Heart right ventricle (tissue), 16 donors: ENCODE measurements around the gene DOHH. TPM values are rescaled to one million over a fixed set of nuclear protein-coding genes. Genes with fewer than 3 reads are reported as not detected.
"Not testable (repeated sequence)": the region's sequence is repeated elsewhere in the genome, so short reads cannot be mapped to it uniquely, and the experiment has no call there.

Source experiments
- ATAC-seq, 8 donors: fragments of 200-7000 bp; cut with Tn5 transposase; one replicate each; pipeline ENCODE4 v1.9.1; 2020; ENCODE audit warnings: mild to moderate bottlenecking in 8 of 8, moderate library complexity in 8 of 8, moderate number of reproducible peaks in 1 of 8
- DNase-seq, 2 donors: peaks; one replicate each; pipeline ENCODE4 v3.0.0-alpha.2; 2020
- H3K27ac ChIP-seq, 10 donors: fragments of 200-600 bp; sonication (generic) in 2 of 10; one replicate each; pipeline versions ENCODE4 v1.5.0 to v1.8.0; 2020 to 2022; ENCODE audit warnings: mild to moderate bottlenecking in 3 of 10
- H3K27me3 ChIP-seq, 7 donors: fragments of 200-600 bp; one replicate each; pipeline ENCODE4 v1.8.0; 2021 to 2022; ENCODE audit warnings: mild to moderate bottlenecking in 2 of 7
- H3K36me3 ChIP-seq, 9 donors: fragments of 200-600 bp; sonication (generic) in 1 of 9; one replicate each; pipeline versions ENCODE4 v1.5.0 to v1.8.0; 2020 to 2022; ENCODE audit warnings: mild to moderate bottlenecking in 2 of 9
- H3K4me1 ChIP-seq, 9 donors: fragments of 200-600 bp; sonication (generic) in 1 of 9; one replicate each; pipeline versions ENCODE4 v1.5.0 to v1.8.0; 2020 to 2022; ENCODE audit warnings: mild to moderate bottlenecking in 4 of 9
- H3K4me3 ChIP-seq, 10 donors: fragments of 200-600 bp; sonication (generic) in 2 of 10; one replicate each; pipeline versions ENCODE4 v1.5.0 to v1.8.0; 2020 to 2022; ENCODE audit warnings: mild to moderate bottlenecking in 7 of 10, moderate library complexity in 2 of 10
- H3K9me3 ChIP-seq, 11 donors: fragments of 200-600 bp in 10 of 11; sonication (generic) in 2 of 11; one replicate each; pipeline versions ENCODE4 v1.5.0 to v1.8.0; 2013 to 2022; ENCODE audit warnings: mild to moderate bottlenecking in 2 of 11, control low read depth in 1 of 11, moderate library complexity in 1 of 11
- WGBS, 2 donors: extraction: QIAGEN DNeasy Blood & Tissue Kit; methylation state at CpG; one replicate each; pipeline ENCODE4 v1.1.7; 2013; ENCODE audit warnings: inconsistent platforms in 1 of 2; 5-methylcytosine and 5-hydroxymethylcytosine counted together
- intact Hi-C, 10 donors: fragments of 100-400 bp; cut with DNase I; formaldehyde crosslinking; loops; one replicate each; pipeline versions ENCODE4 v1.11.1 to v1.14.2; 2022
- polyA plus RNA-seq, 2 donors: library from polyadenylated mRNA; stranded (reverse); fragments of 200-250 nt; gene quantifications; one replicate each; pipeline ENCODE4 v1.2.3, GENCODE V29; 2013
- total RNA-seq, 10 donors: library from RNA; stranded (reverse); fragmentation: NEBNext Ultra II Directional in 3 of 10; extraction: Animal tissue kit (Norgen Biotek cat#: 25700) in 3 of 10; gene quantifications; one replicate each; pipeline versions ENCODE4 v1.2.1 to v1.2.4, GENCODE V29; 2021 to 2023
- TF ChIP-seq, protein P1 (sequence below), 9 donors: fragments of 200-600 bp; sonication (generic) in 2 of 9; IDR thresholded peaks; one replicate each; pipeline versions ENCODE4 v1.5.0 to v1.8.0; 2021 to 2022; ENCODE audit warnings: antibody characterized with exemption in 9 of 9, mild to moderate bottlenecking in 5 of 9, moderate library complexity in 1 of 9
- donor health status: Arrhythmogenic right ventricular cardiomyopathy.
- donor health status: ischemic (EF 13 %, LVEDD 7.1; RV severe dilation, severe dysfunction).
- donor health status: healthy with polysubstance abuse.
- donor health status: DM: no; HTN: yes; CAD: no.
- donor health status: DM: no; HTN: no; CAD: no.
- donor health status: ischemic (EF 25% LVEDD 6.9; RV normal size, moderate dysfunction).
- donor health status: ischemic (EF 25% LVEDD 5.7; RV mildly dilated, moderate dysfunction).
- donor health status: healthy.
- donor health status: DM: yes; HTN: yes; CAD: no.
- donor health status: Ischemic cardiomyopathy.
- donor health status: ischemic (EF 35%, LVEDD 5.7; RV mildly dilated, moderate dysfunction).
- donor health status: nonischemic (EF 11% LVEDD 7.7; RV severe dilation, severe dysfunction).
- donor health status: DM: yes; HTN: yes; CAD: no.
- donor health status: PGD.
- donor health status: ischemic (EF 29% LVEDD 5.4; RV normal size, mild dysfunction).
- donor health status: nonischemic (EF 23%, LVEDD 6.1; RV moderate dilation, normal function).

Gene DOHH
- total and polyA plus RNA-seq, 12 donors: 7.2 to 30.4 (median 10.3) TPM

DNA sequence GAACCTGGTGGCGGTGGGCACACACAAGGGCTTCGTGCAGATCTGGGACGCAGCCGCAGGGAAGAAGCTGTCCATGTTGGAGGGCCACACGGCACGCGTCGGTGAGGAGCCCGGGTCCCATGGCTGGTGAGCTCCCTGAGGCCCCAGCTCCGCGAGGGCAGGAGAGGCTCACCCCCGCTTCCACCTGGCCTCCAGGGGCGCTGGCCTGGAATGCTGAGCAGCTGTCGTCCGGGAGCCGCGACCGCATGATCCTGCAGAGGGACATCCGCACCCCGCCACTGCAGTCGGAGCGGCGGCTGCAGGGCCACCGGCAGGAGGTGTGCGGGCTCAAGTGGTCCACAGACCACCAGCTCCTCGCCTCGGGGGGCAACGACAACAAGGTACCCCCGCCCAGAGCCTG lies 31.2 kb upstream of the DOHH start:
- Histone ChIP-seq H3K27me3 (no peaks in the 10 kb centered on the region), H3K36me3 (peaks cover 0 to 80% (median 53%) of the 10 kb centered on the region in 9 donors), H3K4me3 (no peak overlapping the region), H3K27ac (no peak overlapping the region), H3K4me1 (peaks cover 0 to 8% (median 0%) of the 10 kb centered on the region in 9 donors), H3K9me3 (no peaks in the 10 kb centered on the region)
- ATAC-seq (no peak), DNase-seq (no peak)
- TF ChIP-seq, protein P1, sequence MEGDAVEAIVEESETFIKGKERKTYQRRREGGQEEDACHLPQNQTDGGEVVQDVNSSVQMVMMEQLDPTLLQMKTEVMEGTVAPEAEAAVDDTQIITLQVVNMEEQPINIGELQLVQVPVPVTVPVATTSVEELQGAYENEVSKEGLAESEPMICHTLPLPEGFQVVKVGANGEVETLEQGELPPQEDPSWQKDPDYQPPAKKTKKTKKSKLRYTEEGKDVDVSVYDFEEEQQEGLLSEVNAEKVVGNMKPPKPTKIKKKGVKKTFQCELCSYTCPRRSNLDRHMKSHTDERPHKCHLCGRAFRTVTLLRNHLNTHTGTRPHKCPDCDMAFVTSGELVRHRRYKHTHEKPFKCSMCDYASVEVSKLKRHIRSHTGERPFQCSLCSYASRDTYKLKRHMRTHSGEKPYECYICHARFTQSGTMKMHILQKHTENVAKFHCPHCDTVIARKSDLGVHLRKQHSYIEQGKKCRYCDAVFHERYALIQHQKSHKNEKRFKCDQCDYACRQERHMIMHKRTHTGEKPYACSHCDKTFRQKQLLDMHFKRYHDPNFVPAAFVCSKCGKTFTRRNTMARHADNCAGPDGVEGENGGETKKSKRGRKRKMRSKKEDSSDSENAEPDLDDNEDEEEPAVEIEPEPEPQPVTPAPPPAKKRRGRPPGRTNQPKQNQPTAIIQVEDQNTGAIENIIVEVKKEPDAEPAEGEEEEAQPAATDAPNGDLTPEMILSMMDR (IDR thresholded peaks at IDR 0.05): no peak
- WGBS, 2 donors: 91 to 92% methylated on average over 29 of the region's 29 CpGs
- intact Hi-C loops: no loop called here

DNA sequence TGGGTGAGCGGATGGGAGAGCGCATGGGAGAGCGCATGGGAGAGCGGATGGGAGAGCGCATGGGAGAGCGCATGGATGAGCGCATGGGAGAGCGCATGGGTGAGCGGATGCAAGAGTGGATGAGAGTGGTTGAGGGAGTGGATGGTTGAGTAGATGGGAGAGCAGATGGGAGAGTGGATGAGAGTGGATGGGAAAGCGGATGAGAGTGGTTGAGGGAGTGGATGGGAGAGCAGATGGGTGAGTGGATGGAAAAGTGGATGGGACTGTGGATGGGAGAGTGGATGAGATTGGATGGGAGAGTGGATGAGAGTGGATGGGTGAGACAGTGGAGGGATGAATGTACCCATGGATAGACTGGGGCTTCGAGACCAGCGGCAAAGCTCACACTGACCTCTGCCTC lies 29.9 kb upstream of the DOHH start:
- DNase-seq: no peak
- Histone ChIP-seq H3K36me3 (peaks cover 6 to 80% (median 55%) of the 10 kb centered on the region in 9 donors), H3K27ac (no peak overlapping the region), H3K27me3 (no peaks in the 10 kb centered on the region), H3K4me3 (no peak overlapping the region), H3K9me3 (no peaks in the 10 kb centered on the region), H3K4me1 (no peaks in the 10 kb centered on the region)
- TF ChIP-seq, protein P1 (IDR thresholded peaks at IDR 0.05): no peak
- 97 to 99% methylated on average over 12 of the region's 12 CpGs for WGBS, 2 donors
- no peak for ATAC-seq
- intact Hi-C loops: no loop called here

GRCh38 chr19:3529299-3529698 lies 28.8 kb upstream of the DOHH start:
- ATAC-seq, H3K9me3 ChIP-seq, H3K27me3 ChIP-seq, H3K4me3 ChIP-seq, H3K27ac ChIP-seq, intact Hi-C loops, DNase-seq, H3K4me1 ChIP-seq: not testable (repeated sequence)
- peaks cover 6 to 78% (median 45%) of the 10 kb centered on the region in 9 donors for H3K36me3 ChIP-seq
- 98 to 99% methylated on average over 7 of the region's 7 CpGs for WGBS, 2 donors

GRCh38 chr19:3528539-3529211 lies 28.2 kb upstream of the DOHH start:
- Histone ChIP-seq H3K27me3 (no peaks in the 10 kb centered on the region), H3K4me3 (no peak overlapping the region), H3K4me1 (no peaks in the 10 kb centered on the region), H3K9me3 (no peaks in the 10 kb centered on the region), H3K27ac (no peak overlapping the region), H3K36me3 (peaks cover 6 to 78% (median 45%) of the 10 kb centered on the region in 9 donors)
- intact Hi-C loops: no loop called here
- ATAC-seq (no peak), DNase-seq (no peak)
- 97 to 99% methylated on average over 20 of the region's 20 CpGs for WGBS, 2 donors
- TF ChIP-seq, protein P1 (IDR thresholded peaks at IDR 0.05): no peak

DNA sequence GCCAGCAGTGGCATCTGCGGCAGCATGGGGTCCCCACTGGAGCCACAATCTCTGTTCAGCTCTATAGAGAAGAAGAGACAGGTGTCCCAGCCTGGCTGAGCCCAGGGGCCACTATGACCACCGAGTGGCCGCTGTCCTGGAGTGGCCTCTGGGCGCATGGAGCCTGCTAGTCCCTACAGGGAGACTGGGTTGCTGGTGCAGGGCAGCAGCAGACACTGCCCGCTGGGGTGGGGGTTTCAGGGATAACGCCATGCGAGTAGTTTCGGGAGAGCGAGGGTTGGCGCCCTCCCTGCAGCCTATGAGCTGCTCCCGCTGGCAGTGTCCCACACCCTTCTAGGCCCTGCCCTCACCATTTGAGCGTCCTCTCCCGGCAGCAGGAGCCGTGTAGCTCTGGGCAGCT lies 27.6 kb upstream of the DOHH start:
- DNase-seq (no peak), ATAC-seq (no peak)
- Histone ChIP-seq H3K27me3 (no peaks in the 10 kb centered on the region), H3K9me3 (no peaks in the 10 kb centered on the region), H3K27ac (no peak overlapping the region), H3K36me3 (peaks cover 6 to 78% (median 46%) of the 10 kb centered on the region in 9 donors), H3K4me3 (no peak overlapping the region), H3K4me1 (no peaks in the 10 kb centered on the region)
- TF ChIP-seq, protein P1 (IDR thresholded peaks at IDR 0.05): no peak
- intact Hi-C loops: no loop called here
- 97 to 99% methylated on average over 14 of the region's 14 CpGs for whole genome bisulfite sequencing, 2 donors
